Measurements from ENCODE around the gene ZFR.
"Not testable (repeated sequence)": the region's sequence is repeated elsewhere in the genome, so short reads cannot be mapped to it uniquely, and the experiment has no call there.

The ZFR gene

GRCh38 chr5:32444431-32445286 is at the start of gene ZFR:
ZFR (minus strand) TSS chr5:32444740; CDS start chr5:32444658, 82 bp downstream.
- DNase-seq (ENCODE audit: low spot score) = peak; percentile 83

DNA sequence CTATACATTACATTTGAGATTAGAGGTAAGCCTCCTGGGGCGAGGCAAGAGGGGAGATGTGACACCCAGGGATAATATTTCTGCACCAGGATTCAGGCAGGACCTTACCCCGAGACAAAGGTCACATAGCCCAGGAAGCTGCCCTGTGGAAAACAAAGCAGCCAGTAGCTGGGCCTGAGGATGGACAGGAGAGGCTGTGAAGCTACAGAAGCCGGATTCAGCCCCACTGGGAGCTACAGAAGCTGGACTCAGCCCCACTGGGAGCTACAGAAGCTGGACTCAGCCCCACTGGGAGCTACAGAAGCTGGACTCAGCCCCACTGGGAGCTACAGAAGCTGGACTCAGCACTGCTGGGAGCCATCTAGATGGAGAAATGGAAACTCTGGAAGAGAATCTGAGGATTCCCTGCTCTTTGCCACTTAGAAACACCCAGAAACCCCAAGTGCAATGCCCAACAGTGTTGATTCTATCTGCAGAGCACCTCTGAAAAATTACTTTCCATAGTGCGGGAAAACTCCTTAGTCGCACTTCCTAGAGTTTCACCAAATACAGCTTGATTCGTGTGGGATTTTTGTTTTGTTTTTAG is 46.5 kb upstream of the ZFR start:
- no peak for DNase-seq (ENCODE audit: low spot score)

GRCh38 chr5:32489791-32490562 is 45.4 kb upstream of the ZFR start:
- DNase-seq (ENCODE audit: low spot score) = peak; percentile 48

DNA sequence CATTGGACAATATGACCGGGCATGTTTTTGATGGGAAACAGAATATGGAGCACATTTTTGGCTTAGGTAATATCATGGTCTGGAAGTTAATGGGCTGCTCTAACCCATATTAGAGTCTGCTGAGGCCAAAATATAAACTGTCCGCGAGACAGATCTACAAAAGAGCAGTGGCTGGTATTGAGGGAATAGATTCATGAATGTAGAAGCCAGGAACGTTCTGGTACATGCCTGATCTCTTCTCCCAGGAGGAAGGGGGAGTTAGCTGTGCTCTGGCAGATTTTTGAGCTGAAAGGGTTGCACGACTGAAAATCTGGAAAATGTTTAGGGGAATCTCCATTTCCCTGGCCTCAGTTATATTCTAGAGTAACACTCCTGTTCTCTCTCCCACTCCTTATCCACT is 42.9 kb upstream of the ZFR start:
- no peak for DNase-seq (ENCODE audit: low spot score)

DNA sequence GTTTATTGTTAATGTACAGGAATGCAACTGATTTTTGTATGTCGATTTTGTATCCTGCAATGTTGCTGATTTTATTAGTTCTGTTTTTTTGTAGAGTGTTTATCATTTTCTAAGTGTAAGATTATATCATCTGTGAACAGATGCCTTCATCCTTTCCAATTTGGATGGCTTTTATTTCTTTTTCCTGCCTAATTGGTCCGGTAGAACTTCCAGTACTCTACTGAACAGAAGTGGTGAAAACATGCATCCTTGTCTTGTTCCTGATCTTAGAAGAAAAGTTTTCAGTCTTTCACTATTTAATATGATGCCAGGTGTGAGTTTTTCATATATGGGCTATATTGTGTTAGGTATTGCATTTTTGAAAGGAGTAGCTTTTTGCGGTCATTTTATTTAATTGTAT is 42.5 kb upstream of the ZFR start:
- DNase-seq (ENCODE audit: low spot score) = no peak

DNA sequence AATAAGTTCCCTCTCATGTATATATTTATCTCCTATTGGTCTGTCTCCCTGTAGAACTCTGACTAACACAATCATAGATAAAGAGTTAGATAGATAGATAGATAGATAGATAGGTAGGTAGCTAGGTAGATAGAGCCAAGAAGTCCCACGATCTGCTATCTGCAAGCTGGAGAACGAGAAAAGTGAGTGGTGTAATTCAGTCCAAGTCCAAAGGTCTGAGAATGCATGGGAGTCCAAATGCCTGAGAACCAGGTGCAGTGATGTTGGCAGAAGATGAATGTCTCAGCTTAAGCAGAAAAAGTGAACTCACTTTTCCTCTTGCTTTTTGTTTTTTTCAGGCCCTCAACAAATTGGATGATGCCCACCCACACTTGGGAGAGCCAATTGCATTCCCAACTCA is 37.7 kb upstream of the ZFR start:
- no peak for DNase-seq (ENCODE audit: low spot score)

DNA sequence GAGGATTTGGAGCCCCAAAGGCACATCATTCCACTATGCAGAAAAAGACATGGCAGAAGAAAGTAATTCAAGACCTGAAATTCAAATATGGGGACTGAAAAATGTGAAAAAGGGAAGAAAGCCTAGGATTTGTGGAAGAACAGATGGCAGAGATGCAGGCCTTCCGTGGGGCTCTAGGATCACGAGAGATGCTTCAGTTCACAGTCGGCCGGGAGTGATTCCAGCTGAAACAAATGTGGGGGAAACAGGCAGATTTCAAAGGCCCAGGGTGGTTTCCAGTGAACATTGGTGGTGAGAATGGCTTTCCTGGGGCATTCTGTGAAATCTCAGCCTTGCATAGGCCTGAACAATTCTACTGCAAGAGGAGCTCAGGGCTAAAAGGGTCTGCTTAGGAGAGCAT is 34.6 kb upstream of the ZFR start:
- no peak for DNase-seq (ENCODE audit: low spot score)

DNA sequence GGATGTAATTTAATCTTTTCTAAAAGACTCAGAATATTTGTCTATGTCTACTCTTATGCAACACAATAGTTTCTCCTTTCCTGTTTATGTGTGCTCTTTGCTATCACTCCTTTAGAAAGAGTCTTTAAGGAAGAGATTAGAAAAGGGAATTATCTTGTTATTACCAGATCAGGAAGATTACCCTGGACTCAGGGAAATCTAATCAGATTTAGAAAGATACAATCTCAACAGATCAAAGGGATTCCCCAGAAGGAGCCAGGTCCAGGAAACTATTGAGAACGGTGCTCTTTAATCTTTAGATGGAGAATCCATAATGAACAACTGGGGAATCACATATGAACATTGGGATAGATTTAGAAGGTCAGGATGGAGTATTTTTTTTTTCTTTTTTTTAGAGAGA is 32.4 kb upstream of the ZFR start:
- no peak for DNase-seq (ENCODE audit: low spot score)

DNA sequence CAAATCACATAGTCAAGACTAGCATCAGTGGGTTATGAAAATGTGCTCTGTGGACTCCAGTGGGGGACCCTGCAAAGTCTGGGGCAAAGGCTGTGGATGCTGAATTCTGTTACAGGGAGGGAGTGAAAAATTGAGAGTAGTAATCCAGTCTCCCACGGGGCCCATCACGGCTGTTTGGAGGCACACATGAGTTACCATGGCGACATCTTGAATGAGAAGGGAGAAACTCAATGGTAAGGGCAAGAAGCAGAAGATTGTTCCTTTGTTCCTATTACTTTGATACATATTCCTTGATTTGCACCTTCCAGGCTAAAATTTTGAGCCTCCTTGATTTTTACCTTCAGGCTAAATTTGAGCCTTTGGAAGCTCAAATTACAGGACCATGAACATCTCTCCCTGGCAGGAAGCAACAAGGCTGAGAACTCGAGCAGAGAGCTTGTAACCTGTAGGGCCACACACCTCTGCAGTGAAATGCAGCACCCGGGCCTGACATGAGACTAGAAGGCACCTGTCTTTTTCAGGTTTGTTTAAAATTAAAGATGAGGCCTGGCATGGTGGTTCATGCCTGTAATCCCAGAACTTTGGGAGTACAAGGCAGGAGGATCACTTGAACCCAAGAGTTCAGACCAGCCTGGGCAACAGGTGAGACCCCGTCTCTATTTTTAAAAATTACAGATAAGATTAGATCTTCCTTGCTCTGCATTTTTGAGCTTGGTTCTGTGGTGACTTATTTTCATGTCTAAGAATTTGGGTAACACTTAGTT is 31.0 kb upstream of the ZFR start:
- DNase-seq (ENCODE audit: low spot score) = no peak

GRCh38 chr5:32474209-32474854 is 29.8 kb upstream of the ZFR start:
- DNase-seq (ENCODE audit: low spot score) = no peak

GRCh38 chr5:32473072-32473471 is 28.5 kb upstream of the ZFR start:
- DNase-seq (ENCODE audit: low spot score) = no peak

GRCh38 chr5:32471784-32472183 is 27.2 kb upstream of the ZFR start:
- peak; percentile 13 for DNase-seq (ENCODE audit: low spot score)

DNA sequence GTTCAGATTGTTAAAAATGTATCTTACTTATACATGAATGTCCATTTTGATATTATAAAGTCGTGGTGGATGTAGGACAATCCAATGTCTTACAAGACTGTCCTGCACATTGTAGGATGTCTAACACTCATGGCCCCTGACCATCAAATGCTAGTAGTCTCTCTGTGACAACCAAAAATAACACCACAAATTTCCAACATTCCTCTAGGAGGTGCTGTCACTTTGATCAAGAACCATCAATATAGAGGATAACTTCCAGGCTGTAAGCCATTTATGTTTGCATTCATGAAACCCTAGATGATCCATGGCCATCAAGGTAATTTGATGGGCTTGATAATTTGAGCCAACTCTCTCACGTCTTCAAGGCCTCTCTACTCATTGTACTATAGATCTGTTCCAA is 20.5 kb upstream of the ZFR start:
- DNase-seq (ENCODE audit: low spot score) = no peak

- DNase-seq (ENCODE audit: low spot score) = no peak
These were observed 18.1 kb upstream of the ZFR start for GRCh38 chr5:32462618-32463017.

GRCh38 chr5:32461441-32462120 is 17.0 kb upstream of the ZFR start:
- DNase-seq (ENCODE audit: low spot score) = no peak

DNA sequence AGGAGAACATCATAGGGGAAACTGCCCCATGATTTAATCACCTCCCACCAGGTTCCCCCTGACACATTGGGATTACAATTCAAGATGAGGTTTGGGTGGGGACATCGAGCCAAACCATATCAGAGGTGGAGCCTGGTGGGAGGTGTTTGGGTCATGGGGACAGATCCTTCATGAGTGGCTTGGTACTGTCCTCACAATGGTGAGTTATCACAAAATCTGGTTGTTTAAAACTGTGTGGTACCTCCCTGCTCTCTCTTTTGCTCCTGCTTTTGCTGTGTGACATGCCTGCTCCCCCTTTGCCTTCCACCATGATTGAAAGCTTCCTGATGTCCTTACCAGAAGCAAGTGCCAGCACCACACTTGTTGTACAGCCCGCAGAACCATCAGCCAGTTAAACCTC is 16.2 kb upstream of the ZFR start:
- DNase-seq (ENCODE audit: low spot score) = no peak

- no peak for DNase-seq (ENCODE audit: low spot score)
These were observed 14.4 kb upstream of the ZFR start for GRCh38 chr5:32458880-32459495.

- no peak for DNase-seq (ENCODE audit: low spot score)
These were observed 10.8 kb upstream of the ZFR start for GRCh38 chr5:32455311-32455710.

GRCh38 chr5:32454821-32455220 is 10.3 kb upstream of the ZFR start:
- no peak for DNase-seq (ENCODE audit: low spot score)

- no peak for DNase-seq (ENCODE audit: low spot score)
These were observed 9.4 kb upstream of the ZFR start for GRCh38 chr5:32453916-32454315.

DNA sequence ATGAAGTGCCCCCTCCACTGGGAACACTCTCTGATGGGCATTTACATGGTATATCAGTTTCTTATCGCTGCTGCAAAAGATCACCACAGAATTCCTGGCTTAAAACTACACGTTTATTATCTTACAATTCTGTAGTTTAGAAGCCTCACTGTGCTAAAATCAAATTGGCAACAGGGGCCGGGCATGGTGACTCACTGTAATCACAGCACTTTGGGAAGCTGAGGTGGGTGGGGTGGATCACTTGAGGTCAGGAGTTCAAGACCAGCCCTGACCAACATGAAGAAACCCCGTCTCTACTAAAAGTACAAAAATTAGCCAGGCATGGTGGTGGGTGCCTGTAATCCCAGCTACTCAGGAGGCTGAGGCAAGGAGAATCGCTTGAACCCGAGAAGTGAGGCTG is 7.8 kb upstream of the ZFR start:
- DNase-seq (ENCODE audit: low spot score) = not testable (repeated sequence)
